Measurements from ENCODE around the gene TRIM38. TPM values are rescaled to one million over a fixed set of nuclear protein-coding genes. Genes with fewer than 3 reads are reported as not detected.

The TRIM38 gene
- total and polyA plus RNA-seq, 2 experiments from 2014 or later: 5.2 to 8.6 TPM

DNA sequence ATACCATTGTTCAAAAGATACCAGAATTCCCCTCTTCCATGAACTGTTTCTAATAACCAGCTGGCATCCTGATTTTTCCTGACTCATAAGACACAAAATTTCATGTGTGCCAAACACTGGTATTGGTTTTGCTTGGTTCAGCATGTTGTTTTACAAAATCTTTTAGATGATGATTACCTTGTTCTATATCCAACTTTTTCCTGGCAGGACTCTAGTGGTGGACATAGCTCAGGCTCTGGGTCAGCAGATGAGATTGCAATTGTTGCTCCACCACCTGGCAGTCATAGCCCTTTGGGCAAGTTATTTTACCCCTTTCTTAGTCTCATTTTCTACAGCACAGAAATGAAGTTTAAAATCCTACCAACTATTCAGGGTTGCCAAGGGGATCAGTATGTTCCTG, 6.2 kb downstream of the TRIM38 start:
- Histone ChIP-seq H3K79me2 (peaks cover 28% of the 10 kb centered on the region), H3K27ac (no peak overlapping the region), H3K36me3 (replicated peaks; ENCODE audit: insufficient read depth, low read depth) (peaks cover 6% of the 10 kb centered on the region), H3K27me3 (no peaks in the 10 kb centered on the region), H3K9me2 (replicated peaks; ENCODE audit: insufficient read depth) (no peaks in the 10 kb centered on the region), H3K4me2 (no peak overlapping the region), H4K20me1 (ENCODE audit: insufficient read depth, poor library complexity, severe bottlenecking) (no peaks in the 10 kb centered on the region), H3K4me3 (no peak overlapping the region), H3K4me1 (ENCODE audit: insufficient read depth) (peaks cover 30% of the 10 kb centered on the region), H2AFZ (no peak overlapping the region), H3K9me3 (ENCODE audit: low read depth) (no peaks in the 10 kb centered on the region)
- TF ChIP-seq EZH2phosphoT487 (IDR thresholded peaks at IDR 0.05; ENCODE audit: low read depth, severe bottlenecking, unreplicated experiment): no peak
- TF ChIP-seq, protein P1, sequence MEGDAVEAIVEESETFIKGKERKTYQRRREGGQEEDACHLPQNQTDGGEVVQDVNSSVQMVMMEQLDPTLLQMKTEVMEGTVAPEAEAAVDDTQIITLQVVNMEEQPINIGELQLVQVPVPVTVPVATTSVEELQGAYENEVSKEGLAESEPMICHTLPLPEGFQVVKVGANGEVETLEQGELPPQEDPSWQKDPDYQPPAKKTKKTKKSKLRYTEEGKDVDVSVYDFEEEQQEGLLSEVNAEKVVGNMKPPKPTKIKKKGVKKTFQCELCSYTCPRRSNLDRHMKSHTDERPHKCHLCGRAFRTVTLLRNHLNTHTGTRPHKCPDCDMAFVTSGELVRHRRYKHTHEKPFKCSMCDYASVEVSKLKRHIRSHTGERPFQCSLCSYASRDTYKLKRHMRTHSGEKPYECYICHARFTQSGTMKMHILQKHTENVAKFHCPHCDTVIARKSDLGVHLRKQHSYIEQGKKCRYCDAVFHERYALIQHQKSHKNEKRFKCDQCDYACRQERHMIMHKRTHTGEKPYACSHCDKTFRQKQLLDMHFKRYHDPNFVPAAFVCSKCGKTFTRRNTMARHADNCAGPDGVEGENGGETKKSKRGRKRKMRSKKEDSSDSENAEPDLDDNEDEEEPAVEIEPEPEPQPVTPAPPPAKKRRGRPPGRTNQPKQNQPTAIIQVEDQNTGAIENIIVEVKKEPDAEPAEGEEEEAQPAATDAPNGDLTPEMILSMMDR (IDR thresholded peaks at IDR 0.05; ENCODE audit: poor library complexity): no peak
- TF ChIP-seq EZH2 (IDR thresholded peaks at IDR 0.05; ENCODE audit: borderline replicate concordance): no peak
- no peak for DNase-seq (ENCODE audit: low spot score)

DNA sequence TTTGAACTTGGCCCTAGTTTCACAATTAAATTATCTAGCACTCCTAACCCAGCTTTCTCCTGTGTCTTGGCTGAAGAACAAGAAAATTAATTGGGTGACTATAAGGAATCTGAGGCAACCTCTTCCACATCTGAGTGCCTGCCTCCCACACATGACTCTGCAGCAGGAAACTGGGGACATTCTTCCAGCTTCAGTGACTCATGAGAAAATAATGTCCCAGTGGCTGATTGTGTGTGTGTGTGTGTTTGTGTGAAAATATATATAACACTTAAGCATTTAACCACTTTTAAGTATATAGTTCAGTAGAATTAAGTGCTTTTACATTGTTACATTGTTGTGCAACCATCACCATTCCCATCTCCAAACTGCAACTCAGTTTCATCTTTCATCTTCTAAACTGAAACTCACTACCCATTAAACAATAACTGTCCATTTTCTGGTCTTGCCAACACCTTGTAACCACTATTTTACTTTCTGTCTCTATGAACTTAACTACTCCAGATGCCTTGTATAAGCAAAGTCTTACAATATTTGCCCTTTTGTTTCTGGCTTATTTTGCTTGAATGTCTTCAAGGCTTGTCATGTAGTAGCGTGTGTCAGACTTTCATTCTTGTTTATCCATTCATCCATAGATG, 8.7 kb downstream of the TRIM38 start:
- 85% methylated on average over 1 of the region's 1 CpG for WGBS (ENCODE audit: low lambda C conversion rate, missing lambda C conversion rate)
- no peak overlapping the region for H3K4me3 ChIP-seq
- H3K27me3 ChIP-seq: no peaks in the 10 kb centered on the region
- H3K9me2 ChIP-seq (replicated peaks; ENCODE audit: insufficient read depth): no peaks in the 10 kb centered on the region
- TF ChIP-seq EZH2 (IDR thresholded peaks at IDR 0.05; ENCODE audit: borderline replicate concordance): no peak
- no peak for TF ChIP-seq EZH2phosphoT487 (IDR thresholded peaks at IDR 0.05; ENCODE audit: low read depth, severe bottlenecking, unreplicated experiment)
- no peak overlapping the region for H2AFZ ChIP-seq
- H3K9me3 ChIP-seq (ENCODE audit: low read depth): no peaks in the 10 kb centered on the region
- peaks cover 6% of the 10 kb centered on the region for H3K36me3 ChIP-seq (replicated peaks; ENCODE audit: insufficient read depth, low read depth)
- peak overlapping the region; percentile 68 for H3K27ac ChIP-seq
- DNase-seq (ENCODE audit: low spot score): peak; percentile 64
- no peak overlapping the region for H3K4me2 ChIP-seq
- H3K79me2 ChIP-seq: peaks cover 7% of the 10 kb centered on the region
- H3K4me1 ChIP-seq (ENCODE audit: insufficient read depth): peaks cover 20% of the 10 kb centered on the region
- H4K20me1 ChIP-seq (ENCODE audit: insufficient read depth, poor library complexity, severe bottlenecking): no peaks in the 10 kb centered on the region

DNA sequence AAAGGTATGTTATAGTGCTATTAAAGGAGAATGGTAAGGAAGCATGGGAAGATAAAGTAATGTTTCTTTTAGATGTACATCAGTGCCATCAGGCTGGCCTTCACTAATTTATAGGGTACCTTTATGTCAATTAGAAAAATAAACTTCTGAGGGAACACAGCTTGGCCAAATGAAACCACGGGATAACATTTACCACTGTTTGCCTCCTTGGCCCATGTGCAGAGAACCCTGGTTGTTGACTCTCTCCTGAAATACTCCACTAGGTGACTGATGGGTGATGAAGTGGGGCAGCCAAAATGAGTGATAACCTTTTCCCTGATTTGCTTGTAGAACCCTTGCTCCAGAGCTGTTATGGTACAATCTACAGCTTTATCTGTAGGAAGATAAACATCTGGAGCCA, 9.5 kb downstream of the TRIM38 start:
- TF ChIP-seq EZH2phosphoT487 (IDR thresholded peaks at IDR 0.05; ENCODE audit: low read depth, severe bottlenecking, unreplicated experiment): no peak
- no peak for TF ChIP-seq EZH2 (IDR thresholded peaks at IDR 0.05; ENCODE audit: borderline replicate concordance)
- TF ChIP-seq, protein P1 (IDR thresholded peaks at IDR 0.05; ENCODE audit: poor library complexity): no peak
- Histone ChIP-seq H4K20me1 (ENCODE audit: insufficient read depth, poor library complexity, severe bottlenecking) (no peaks in the 10 kb centered on the region), H3K9me2 (replicated peaks; ENCODE audit: insufficient read depth) (no peaks in the 10 kb centered on the region), H3K4me3 (no peak overlapping the region), H3K79me2 (peaks cover 4% of the 10 kb centered on the region), H3K9me3 (ENCODE audit: low read depth) (no peaks in the 10 kb centered on the region), H3K27me3 (no peaks in the 10 kb centered on the region), H3K36me3 (replicated peaks; ENCODE audit: insufficient read depth, low read depth) (peaks cover 6% of the 10 kb centered on the region), H3K4me2 (no peak overlapping the region), H3K27ac (peak overlapping the region; percentile 68), H2AFZ (no peak overlapping the region), H3K4me1 (ENCODE audit: insufficient read depth) (peaks cover 20% of the 10 kb centered on the region)
- 92% methylated on average over 1 of the region's 1 CpG for WGBS (ENCODE audit: low lambda C conversion rate, missing lambda C conversion rate)
- DNase-seq (ENCODE audit: low spot score): no peak

DNA sequence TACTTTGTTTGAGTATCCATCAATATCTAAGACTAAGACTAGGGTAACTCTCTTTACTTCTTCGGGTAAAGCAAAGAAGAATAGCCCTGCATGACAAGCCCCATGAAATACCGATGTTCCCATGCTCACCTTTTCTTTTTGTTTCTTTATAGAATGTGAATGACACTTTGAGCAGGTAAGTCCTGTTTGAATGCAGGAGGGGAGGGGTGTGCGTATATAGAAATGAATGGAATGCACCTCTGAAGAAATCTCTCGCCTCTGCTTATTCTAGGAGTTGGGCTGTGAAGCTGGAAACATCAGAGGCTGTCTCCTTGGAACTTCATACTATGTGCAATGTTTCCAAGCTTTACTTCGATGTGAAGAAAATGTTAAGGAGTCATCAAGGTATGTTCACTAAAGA, 10.3 kb downstream of the TRIM38 start:
- peaks cover 6% of the 10 kb centered on the region for H3K36me3 ChIP-seq (replicated peaks; ENCODE audit: insufficient read depth, low read depth)
- peaks cover 20% of the 10 kb centered on the region for H3K4me1 ChIP-seq (ENCODE audit: insufficient read depth)

More for the DNA sequence above, 10.3 kb downstream of the TRIM38 start:
- Histone ChIP-seq H3K79me2 (no peaks in the 10 kb centered on the region), H2AFZ (no peak overlapping the region), H3K4me3 (no peak overlapping the region), H4K20me1 (ENCODE audit: insufficient read depth, poor library complexity, severe bottlenecking) (no peaks in the 10 kb centered on the region), H3K9me2 (replicated peaks; ENCODE audit: insufficient read depth) (no peaks in the 10 kb centered on the region), H3K9me3 (ENCODE audit: low read depth) (no peaks in the 10 kb centered on the region), H3K4me2 (no peak overlapping the region), H3K27me3 (no peaks in the 10 kb centered on the region), H3K27ac (no peak overlapping the region)
- WGBS (ENCODE audit: low lambda C conversion rate, missing lambda C conversion rate): 77% methylated on average over 5 of the region's 5 CpGs
- TF ChIP-seq EZH2 (IDR thresholded peaks at IDR 0.05; ENCODE audit: borderline replicate concordance) (no peak), EZH2phosphoT487 (IDR thresholded peaks at IDR 0.05; ENCODE audit: low read depth, severe bottlenecking, unreplicated experiment) (no peak)
- TF ChIP-seq, protein P1 (IDR thresholded peaks at IDR 0.05; ENCODE audit: poor library complexity): no peak
- no peak for DNase-seq (ENCODE audit: low spot score)
